NCI-H1417 treated with DMSO at 0.1 percent for 48 hours (cell line): ENCODE results near the gene UTS2R.
A peak's percentile ranks its signal among the peaks of the same experiment; 100 is the strongest.
"Not testable (repeated sequence)": the region's sequence is repeated elsewhere in the genome, so short reads cannot be mapped to it uniquely, and the experiment has no call there.

Experiments used
- DNase-seq: peaks from one replicate; lab custom pipeline; 2025; lab: John Stamatoyannopoulos, UW

The UTS2R gene

GRCh38 chr17:82354804-82355308 is 16.7 kb upstream of the UTS2R start:
- no peak for DNase-seq

GRCh38 chr17:82355770-82356427 is 15.7 kb upstream of the UTS2R start:
- DNase-seq: no peak

DNA sequence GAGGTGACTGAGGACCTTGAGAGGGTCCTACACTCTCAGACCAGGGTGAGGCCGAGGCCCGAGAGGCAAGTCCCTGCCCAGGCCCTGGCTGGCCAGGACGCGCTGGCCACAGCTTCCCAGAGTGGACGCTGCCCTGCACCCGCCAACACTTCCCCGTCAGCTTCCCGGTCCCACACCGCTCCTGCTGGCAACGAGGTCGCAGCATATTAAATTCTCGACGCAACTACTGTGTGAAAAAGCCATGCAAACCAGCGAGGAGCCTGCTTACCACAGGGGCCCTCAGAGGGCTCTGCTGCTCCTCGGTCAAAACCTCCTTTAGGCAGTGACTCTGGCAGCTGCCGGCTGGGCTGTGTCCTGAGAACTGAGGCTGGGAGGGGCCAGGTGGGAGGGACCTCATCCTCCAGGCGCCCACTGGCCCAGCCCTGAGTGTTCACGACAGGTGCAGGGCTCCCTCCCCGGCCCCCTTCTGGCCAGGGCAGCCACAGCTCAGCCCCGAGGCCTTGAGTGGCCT is 14.7 kb upstream of the UTS2R start:
- no peak for DNase-seq

GRCh38 chr17:82357394-82357793 is 14.2 kb upstream of the UTS2R start:
- DNase-seq: no peak

- DNase-seq: no peak
These were observed 12.9 kb upstream of the UTS2R start, which contains the start of gene TEX19 for GRCh38 chr17:82358465-82359350. Gene TEX19, plus strand, starts transcription at chr17:82359247. Its CDS starts 2,904 bp downstream, at chr17:82362151.

DNA sequence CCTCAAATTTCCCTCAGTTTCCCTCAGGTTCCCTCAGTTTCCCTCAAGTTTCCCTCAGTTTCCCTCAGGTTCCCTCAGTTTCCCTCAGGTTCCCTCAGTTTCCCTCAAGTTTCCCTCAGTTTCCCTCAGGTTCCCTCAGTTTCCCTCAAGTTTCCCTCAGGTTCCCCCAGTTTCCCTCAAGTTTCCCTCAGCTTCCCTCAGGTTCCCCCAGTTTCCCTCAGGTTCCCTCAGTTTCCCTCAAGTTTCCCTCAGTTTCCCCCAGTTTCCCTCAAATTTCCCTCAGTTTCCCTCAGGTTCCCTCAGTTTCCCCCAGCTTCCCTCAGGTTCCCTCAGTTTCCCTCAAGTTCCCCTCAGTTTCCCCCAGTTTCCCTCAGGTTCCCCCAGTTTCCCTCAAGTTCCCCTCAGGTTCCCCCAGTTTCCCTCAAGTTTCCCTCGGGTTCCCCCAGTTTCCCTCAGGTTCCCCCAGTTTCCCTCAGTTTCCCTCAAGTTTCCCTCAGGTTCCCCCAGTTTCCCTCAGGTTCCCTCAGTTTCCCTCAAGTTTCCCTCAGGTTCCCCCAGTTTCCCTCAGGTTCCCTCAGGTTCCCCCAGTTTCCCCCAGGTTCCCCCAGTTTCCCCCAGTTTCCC is 12.0 kb upstream of the UTS2R start:
- DNase-seq: not testable (repeated sequence)

DNA sequence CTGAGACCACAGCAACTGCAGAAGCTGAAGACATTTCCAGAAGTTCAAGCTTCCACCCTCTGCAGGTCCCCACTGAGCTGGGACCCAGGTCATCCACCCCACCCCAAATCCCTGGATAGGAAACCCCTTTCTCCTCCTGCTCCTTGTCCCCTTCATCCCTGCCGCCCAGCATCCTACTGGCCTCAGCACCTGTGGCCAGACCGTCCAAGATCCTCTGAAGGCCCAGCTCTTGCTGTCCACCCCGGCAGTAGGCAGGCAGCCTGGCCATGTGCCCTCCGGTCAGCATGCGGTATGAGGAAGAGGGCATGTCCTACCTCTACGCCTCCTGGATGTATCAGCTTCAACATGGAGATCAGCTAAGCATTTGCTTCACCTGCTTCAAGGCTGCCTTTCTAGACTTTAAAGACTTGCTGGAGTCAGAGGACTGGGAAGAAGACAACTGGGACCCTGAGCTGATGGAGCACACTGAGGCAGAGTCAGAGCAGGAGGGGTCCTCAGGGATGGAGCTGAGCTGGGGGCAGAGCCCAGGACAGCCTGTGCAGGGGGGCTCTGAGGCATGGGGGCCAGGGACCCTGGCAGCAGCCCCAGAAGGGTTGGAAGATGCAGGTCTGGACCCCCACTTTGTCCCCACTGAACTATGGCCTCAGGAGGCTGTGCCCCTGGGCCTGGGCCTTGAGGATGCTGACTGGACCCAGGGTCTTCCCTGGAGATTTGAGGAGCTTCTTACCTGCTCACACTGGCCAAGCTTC is 9.5 kb upstream of the UTS2R start:
- DNase-seq: no peak

DNA sequence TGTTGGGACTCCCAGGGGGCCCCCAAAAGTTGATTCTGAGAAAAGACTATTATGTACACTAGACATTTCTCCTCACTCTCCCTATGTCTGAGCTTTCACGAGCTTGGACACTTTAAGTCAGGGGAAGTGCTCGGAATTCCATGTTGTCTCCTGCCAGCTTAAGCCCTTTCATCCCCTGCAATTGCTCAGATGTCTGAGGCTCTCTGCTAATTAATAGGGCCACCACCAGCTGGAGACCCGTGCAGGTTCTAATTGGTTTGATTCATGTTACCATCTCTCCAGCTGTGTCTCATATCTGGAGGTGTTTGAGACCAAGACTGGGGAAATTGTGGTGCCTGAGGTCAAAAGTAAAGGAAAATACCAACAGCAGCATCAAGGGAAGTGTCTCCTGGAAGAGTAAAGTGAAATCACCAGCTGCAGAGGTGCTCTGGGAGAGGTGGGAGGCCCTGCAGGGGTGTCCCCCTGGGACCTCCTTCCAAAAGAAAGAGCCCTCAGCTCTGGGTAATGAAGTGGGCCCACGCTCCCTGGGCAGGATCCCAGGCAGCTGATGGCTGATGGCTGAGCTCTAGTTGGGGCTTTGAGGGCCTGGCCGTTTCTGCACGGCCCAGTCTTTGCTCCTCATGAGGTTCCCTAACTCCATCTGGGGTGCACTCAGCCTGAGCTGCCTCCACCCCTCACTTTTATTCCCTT is 5.8 kb upstream of the UTS2R start:
- no peak for DNase-seq

GRCh38 chr17:82366749-82367148 is 4.8 kb upstream of the UTS2R start:
- DNase-seq: peak; percentile 61

- DNase-seq: no peak
These were observed 3.6 kb upstream of the UTS2R start for GRCh38 chr17:82367724-82368524.

- DNase-seq: no peak
These were observed 2.4 kb upstream of the UTS2R start for GRCh38 chr17:82369211-82369610.

GRCh38 chr17:82370471-82371332 is 863 bp upstream of the UTS2R start:
- DNase-seq: no peak

DNA sequence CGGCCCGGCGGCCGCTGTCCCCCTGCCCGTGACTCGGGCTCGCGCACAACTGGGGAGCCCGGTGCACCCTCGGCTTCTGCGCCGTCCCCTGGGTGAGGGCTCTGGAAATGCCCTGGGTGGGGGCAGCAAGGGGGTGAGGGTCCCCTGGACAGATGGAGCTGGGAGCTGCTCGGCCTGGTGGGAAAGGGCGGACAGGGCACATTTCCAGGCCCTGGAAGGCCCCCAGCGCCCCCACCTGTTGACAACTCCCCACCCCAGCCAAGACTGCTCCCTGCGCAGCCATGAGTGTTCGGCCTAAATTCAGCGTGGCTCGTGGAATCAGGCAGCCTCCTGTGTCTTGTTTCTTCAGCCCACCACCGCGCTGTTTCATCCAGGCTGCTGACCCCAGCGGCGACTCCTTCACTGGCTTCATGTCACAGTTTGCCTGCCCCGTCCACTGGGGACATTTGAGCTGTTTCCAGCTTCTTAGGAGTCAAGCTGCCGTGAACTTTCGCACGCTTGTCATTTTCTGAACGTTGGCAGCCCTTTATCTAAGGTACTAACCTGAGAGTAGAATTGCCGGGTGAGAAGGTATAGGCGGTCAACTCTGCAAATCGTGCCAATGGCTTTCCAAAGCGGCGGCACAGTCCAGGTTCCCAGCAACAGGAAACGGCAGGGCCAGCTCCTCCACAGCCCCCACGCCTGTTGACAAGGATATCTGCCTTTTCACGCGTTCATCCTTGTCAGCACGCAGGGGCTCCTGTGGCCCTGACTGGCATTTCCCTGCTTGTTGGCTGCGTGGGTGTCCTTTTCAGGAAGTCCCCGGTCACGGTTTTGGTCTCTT is 895 bp downstream of the UTS2R start:
- DNase-seq: no peak

GRCh38 chr17:82373072-82373452 is 1.5 kb downstream of the UTS2R start:
- not testable (repeated sequence) for DNase-seq

- no peak for DNase-seq
These were observed 2.4 kb downstream of the UTS2R start for GRCh38 chr17:82373731-82374625.

DNA sequence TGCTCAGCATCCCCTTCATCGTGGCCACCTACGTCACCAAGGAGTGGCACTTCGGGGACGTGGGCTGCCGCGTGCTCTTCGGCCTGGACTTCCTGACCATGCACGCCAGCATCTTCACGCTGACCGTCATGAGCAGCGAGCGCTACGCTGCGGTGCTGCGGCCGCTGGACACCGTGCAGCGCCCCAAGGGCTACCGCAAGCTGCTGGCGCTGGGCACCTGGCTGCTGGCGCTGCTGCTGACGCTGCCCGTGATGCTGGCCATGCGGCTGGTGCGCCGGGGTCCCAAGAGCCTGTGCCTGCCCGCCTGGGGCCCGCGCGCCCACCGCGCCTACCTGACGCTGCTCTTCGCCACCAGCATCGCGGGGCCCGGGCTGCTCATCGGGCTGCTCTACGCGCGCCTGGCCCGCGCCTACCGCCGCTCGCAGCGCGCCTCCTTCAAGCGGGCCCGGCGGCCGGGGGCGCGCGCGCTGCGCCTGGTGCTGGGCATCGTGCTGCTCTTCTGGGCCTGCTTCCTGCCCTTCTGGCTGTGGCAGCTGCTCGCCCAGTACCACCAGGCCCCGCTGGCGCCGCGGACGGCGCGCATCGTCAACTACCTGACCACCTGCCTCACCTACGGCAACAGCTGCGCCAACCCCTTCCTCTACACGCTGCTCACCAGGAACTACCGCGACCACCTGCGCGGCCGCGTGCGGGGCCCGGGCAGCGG is 3.2 kb downstream of the UTS2R start:
- DNase-seq: no peak
